ENCODE measurements around the gene ELP6. TPM values are rescaled to one million over a fixed set of nuclear protein-coding genes. Genes with fewer than 3 reads are reported as not detected.

ELP6 gene
- 65.0 and 65.8 TPM in 2 replicates for total RNA-seq (2014; rRNA removed; shearing (Covaris generic))
- polyA plus RNA-seq (2015; cell fraction: cytosol; rRNA removed), result 43.3 and 52.6 TPM in 2 replicates
- 49.8 and 51.0 TPM in 2 replicates for polyA plus RNA-seq (2015; cell fraction: nucleus; rRNA removed)

GRCh38 chr3:47513125-47513929, at the start of gene ELP6:
Gene ELP6, minus strand, starts transcription at chr3:47513712. Its CDS starts 122 bp downstream, at chr3:47513590.
- peak; percentile 96 for DNase-seq (ENCODE audit: low read depth)

- DNase-seq (ENCODE audit: low read depth), result no peak
Measured at GRCh38 chr3:47556351-47556750, 42.8 kb upstream of the ELP6 start.

GRCh38 chr3:47554335-47554734, 40.8 kb upstream of the ELP6 start:
- no peak for DNase-seq (ENCODE audit: low read depth)

- DNase-seq (ENCODE audit: low read depth), result no peak
Measured at GRCh38 chr3:47553407-47553806, 39.9 kb upstream of the ELP6 start.

- DNase-seq (ENCODE audit: low read depth), result no peak
Measured at GRCh38 chr3:47542471-47543173, 29.1 kb upstream of the ELP6 start.

- no peak for DNase-seq (ENCODE audit: low read depth)
Measured at GRCh38 chr3:47541583-47542108, 28.1 kb upstream of the ELP6 start.

- DNase-seq (ENCODE audit: low read depth), result no peak
Measured at GRCh38 chr3:47540281-47540680, 26.8 kb upstream of the ELP6 start.

GRCh38 chr3:47536967-47537366, 23.5 kb upstream of the ELP6 start:
- no peak for DNase-seq (ENCODE audit: low read depth)

GRCh38 chr3:47536221-47536891, 22.8 kb upstream of the ELP6 start:
- no peak for DNase-seq (ENCODE audit: low read depth)

GRCh38 chr3:47533996-47534454, 20.5 kb upstream of the ELP6 start:
- DNase-seq (ENCODE audit: low read depth), result no peak

GRCh38 chr3:47533481-47533880, 20.0 kb upstream of the ELP6 start:
- DNase-seq (ENCODE audit: low read depth), result no peak

- DNase-seq (ENCODE audit: low read depth), result peak; percentile 26
Measured at GRCh38 chr3:47527952-47528725, 14.6 kb upstream of the ELP6 start.

GRCh38 chr3:47525617-47526016, 12.1 kb upstream of the ELP6 start:
- no peak for DNase-seq (ENCODE audit: low read depth)

GRCh38 chr3:47523310-47524073, 10.0 kb upstream of the ELP6 start:
- no peak for DNase-seq (ENCODE audit: low read depth)

GRCh38 chr3:47522082-47522987, 8.8 kb upstream of the ELP6 start:
- DNase-seq (ENCODE audit: low read depth), result peak; percentile 84

GRCh38 chr3:47520756-47521155, 7.2 kb upstream of the ELP6 start:
- no peak for DNase-seq (ENCODE audit: low read depth)

- DNase-seq (ENCODE audit: low read depth), result no peak
Measured at GRCh38 chr3:47517937-47518336, 4.4 kb upstream of the ELP6 start.

GRCh38 chr3:47515864-47516319, 2.4 kb upstream of the ELP6 start:
- DNase-seq (ENCODE audit: low read depth), result no peak

- DNase-seq (ENCODE audit: low read depth), result no peak
Measured at GRCh38 chr3:47515100-47515499, 1.6 kb upstream of the ELP6 start.
